ENCODE measurements around the gene SIAE. TPM values are rescaled to one million over a fixed set of nuclear protein-coding genes. Genes with fewer than 3 reads are reported as not detected.

SIAE gene
- total and polyA plus RNA-seq, 9 donors: 4.9 to 10.0 (median 6.2) TPM

GRCh38 chr11:124646148-124646547 is 27.4 kb downstream of the SIAE start:
- Histone ChIP-seq H3K36me3 (ENCODE audit: control insufficient read depth, insufficient read depth, low read length) (no peaks in the 10 kb centered on the region), H3K9me3 (replicated peaks; ENCODE audit: control insufficient read depth, low read depth, low read length) (no peaks in the 10 kb centered on the region), H3K4me3 (ENCODE audit: low read length) (no peak overlapping the region), H3K27ac (ENCODE audit: low read length) (no peak overlapping the region), H3K4me1 (ENCODE audit: control insufficient read depth, insufficient read depth, low read length) (peaks cover 2% of the 10 kb centered on the region), H3K27me3 (ENCODE audit: control insufficient read depth, insufficient read depth, low read length) (no peaks in the 10 kb centered on the region)
- DNase-seq: no peak
- no CpG with 5 or more reads among the region's 3 CpGs for WGBS (ENCODE audit: insufficient coverage)

GRCh38 chr11:124644426-124645280 is 28.9 kb downstream of the SIAE start:
- H3K4me1 ChIP-seq (ENCODE audit: control insufficient read depth, insufficient read depth, low read length): peaks cover 2% of the 10 kb centered on the region
- peaks cover 5% of the 10 kb centered on the region for H3K36me3 ChIP-seq (ENCODE audit: control insufficient read depth, insufficient read depth, low read length)
- no peaks in the 10 kb centered on the region for H3K9me3 ChIP-seq (replicated peaks; ENCODE audit: control insufficient read depth, low read depth, low read length)
- DNase-seq: peak; percentile 63
- H3K4me3 ChIP-seq (ENCODE audit: low read length): no peak overlapping the region
- no peaks in the 10 kb centered on the region for H3K27me3 ChIP-seq (ENCODE audit: control insufficient read depth, insufficient read depth, low read length)
- 18% methylated on average over 14 of the region's 16 CpGs for WGBS (ENCODE audit: insufficient coverage)
- no peak overlapping the region for H3K27ac ChIP-seq (ENCODE audit: low read length)

- WGBS (ENCODE audit: insufficient coverage): no CpG with 5 or more reads among the region's 3 CpGs
- peak; percentile 49 for DNase-seq
- Histone ChIP-seq H3K4me3 (ENCODE audit: low read length) (no peak overlapping the region), H3K36me3 (ENCODE audit: control insufficient read depth, insufficient read depth, low read length) (peaks cover 9% of the 10 kb centered on the region), H3K27ac (ENCODE audit: low read length) (no peak overlapping the region), H3K27me3 (ENCODE audit: control insufficient read depth, insufficient read depth, low read length) (no peaks in the 10 kb centered on the region), H3K9me3 (replicated peaks; ENCODE audit: control insufficient read depth, low read depth, low read length) (no peaks in the 10 kb centered on the region), H3K4me1 (ENCODE audit: control insufficient read depth, insufficient read depth, low read length) (peaks cover 2% of the 10 kb centered on the region)
Measured at GRCh38 chr11:124643605-124644425, 29.7 kb downstream of the SIAE start.

GRCh38 chr11:124643042-124643604 is 30.4 kb downstream of the SIAE start:
- Histone ChIP-seq H3K9me3 (replicated peaks; ENCODE audit: control insufficient read depth, low read depth, low read length) (no peaks in the 10 kb centered on the region), H3K36me3 (ENCODE audit: control insufficient read depth, insufficient read depth, low read length) (peaks cover 15% of the 10 kb centered on the region), H3K4me1 (ENCODE audit: control insufficient read depth, insufficient read depth, low read length) (peaks cover 2% of the 10 kb centered on the region), H3K27me3 (ENCODE audit: control insufficient read depth, insufficient read depth, low read length) (no peaks in the 10 kb centered on the region), H3K4me3 (ENCODE audit: low read length) (no peak overlapping the region), H3K27ac (ENCODE audit: low read length) (no peak overlapping the region)
- DNase-seq: no peak
- WGBS (ENCODE audit: insufficient coverage): 82% methylated on average over 3 of the region's 10 CpGs

- peaks cover 17% of the 10 kb centered on the region for H3K36me3 ChIP-seq (ENCODE audit: control insufficient read depth, insufficient read depth, low read length)
- H3K27ac ChIP-seq (ENCODE audit: low read length): no peak overlapping the region
- peaks cover 2% of the 10 kb centered on the region for H3K4me1 ChIP-seq (ENCODE audit: control insufficient read depth, insufficient read depth, low read length)
- 59% methylated on average over 2 of the region's 3 CpGs for WGBS (ENCODE audit: insufficient coverage)
- no peak overlapping the region for H3K4me3 ChIP-seq (ENCODE audit: low read length)
- DNase-seq: no peak
- H3K9me3 ChIP-seq (replicated peaks; ENCODE audit: control insufficient read depth, low read depth, low read length): no peaks in the 10 kb centered on the region
- H3K27me3 ChIP-seq (ENCODE audit: control insufficient read depth, insufficient read depth, low read length): no peaks in the 10 kb centered on the region
Measured at GRCh38 chr11:124642628-124643027, 30.9 kb downstream of the SIAE start.

- H3K9me3 ChIP-seq (replicated peaks; ENCODE audit: control insufficient read depth, low read depth, low read length): no peaks in the 10 kb centered on the region
- WGBS (ENCODE audit: insufficient coverage): 92% methylated on average over 4 of the region's 5 CpGs
Measured at GRCh38 chr11:124640666-124641065, 32.9 kb downstream of the SIAE start.

GRCh38 chr11:124639186-124639585 is 34.4 kb downstream of the SIAE start:
- 90% methylated on average over 1 of the region's 1 CpG for WGBS (ENCODE audit: insufficient coverage)
- DNase-seq: no peak
- Histone ChIP-seq H3K4me3 (ENCODE audit: low read length) (no peak overlapping the region), H3K9me3 (replicated peaks; ENCODE audit: control insufficient read depth, low read depth, low read length) (no peaks in the 10 kb centered on the region), H3K4me1 (ENCODE audit: control insufficient read depth, insufficient read depth, low read length) (no peaks in the 10 kb centered on the region), H3K36me3 (ENCODE audit: control insufficient read depth, insufficient read depth, low read length) (peaks cover 35% of the 10 kb centered on the region), H3K27me3 (ENCODE audit: control insufficient read depth, insufficient read depth, low read length) (no peaks in the 10 kb centered on the region), H3K27ac (ENCODE audit: low read length) (no peak overlapping the region)

More at GRCh38 chr11:124640666-124641065, 32.9 kb downstream of the SIAE start:
- no peaks in the 10 kb centered on the region for H3K27me3 ChIP-seq (ENCODE audit: control insufficient read depth, insufficient read depth, low read length)
- H3K4me1 ChIP-seq (ENCODE audit: control insufficient read depth, insufficient read depth, low read length): peaks cover 2% of the 10 kb centered on the region
- no peak for DNase-seq
- H3K36me3 ChIP-seq (ENCODE audit: control insufficient read depth, insufficient read depth, low read length): peaks cover 30% of the 10 kb centered on the region
- no peak overlapping the region for H3K4me3 ChIP-seq (ENCODE audit: low read length)
- no peak overlapping the region for H3K27ac ChIP-seq (ENCODE audit: low read length)

- H3K27ac ChIP-seq (ENCODE audit: low read length): no peak overlapping the region
- WGBS (ENCODE audit: insufficient coverage): no CpG with 5 or more reads among the region's 3 CpGs
- H3K9me3 ChIP-seq (replicated peaks; ENCODE audit: control insufficient read depth, low read depth, low read length): no peaks in the 10 kb centered on the region
- DNase-seq: no peak
- H3K4me3 ChIP-seq (ENCODE audit: low read length): no peak overlapping the region
- peaks cover 35% of the 10 kb centered on the region for H3K36me3 ChIP-seq (ENCODE audit: control insufficient read depth, insufficient read depth, low read length)
- no peaks in the 10 kb centered on the region for H3K4me1 ChIP-seq (ENCODE audit: control insufficient read depth, insufficient read depth, low read length)
- no peaks in the 10 kb centered on the region for H3K27me3 ChIP-seq (ENCODE audit: control insufficient read depth, insufficient read depth, low read length)
Measured at GRCh38 chr11:124638500-124638899, 35.0 kb downstream of the SIAE start.

GRCh38 chr11:124635932-124636331 is 37.6 kb downstream of the SIAE start:
- WGBS (ENCODE audit: insufficient coverage): 66% methylated on average over 3 of the region's 3 CpGs
- Histone ChIP-seq H3K27ac (ENCODE audit: low read length) (no peak overlapping the region), H3K27me3 (ENCODE audit: control insufficient read depth, insufficient read depth, low read length) (no peaks in the 10 kb centered on the region), H3K4me3 (ENCODE audit: low read length) (no peak overlapping the region), H3K36me3 (ENCODE audit: control insufficient read depth, insufficient read depth, low read length) (peaks cover 59% of the 10 kb centered on the region), H3K4me1 (ENCODE audit: control insufficient read depth, insufficient read depth, low read length) (no peaks in the 10 kb centered on the region), H3K9me3 (replicated peaks; ENCODE audit: control insufficient read depth, low read depth, low read length) (no peaks in the 10 kb centered on the region)
- DNase-seq: no peak

- Histone ChIP-seq H3K4me1 (ENCODE audit: control insufficient read depth, insufficient read depth, low read length) (no peaks in the 10 kb centered on the region), H3K27ac (ENCODE audit: low read length) (no peak overlapping the region), H3K27me3 (ENCODE audit: control insufficient read depth, insufficient read depth, low read length) (no peaks in the 10 kb centered on the region), H3K4me3 (ENCODE audit: low read length) (no peak overlapping the region), H3K9me3 (replicated peaks; ENCODE audit: control insufficient read depth, low read depth, low read length) (no peaks in the 10 kb centered on the region), H3K36me3 (ENCODE audit: control insufficient read depth, insufficient read depth, low read length) (peaks cover 59% of the 10 kb centered on the region)
- WGBS (ENCODE audit: insufficient coverage): no CpG with 5 or more reads among the region's 1 CpG
- DNase-seq: no peak
Measured at GRCh38 chr11:124633355-124633754, 40.2 kb downstream of the SIAE start.

All from muscle of leg (tissue), 11 donors.